ENCODE data around the gene AP3B2.

The AP3B2 gene

GRCh38 chr15:82677720-82678323, 31.9 kb downstream of the AP3B2 start:
- TF ChIP-seq CTCF (IDR thresholded peaks at IDR 0.05; ENCODE audit: insufficient read depth, low read length) (no peak), GABPA (IDR thresholded peaks at IDR 0.05; ENCODE audit: low read depth) (no peak), SPI1 (IDR thresholded peaks at IDR 0.05; ENCODE audit: borderline replicate concordance, low read depth) (no peak), POLR2AphosphoS5 (IDR thresholded peaks at IDR 0.05; ENCODE audit: low read depth) (no peak), REST (IDR thresholded peaks at IDR 0.05; ENCODE audit: insufficient replicate concordance, low read depth) (no peak)
- DNase-seq (ENCODE audit: low read depth in 1 of 2, low spot score in 1 of 2) = no peak
- H3K4me3 ChIP-seq (replicated peaks; ENCODE audit: insufficient read depth, low read length) = no peak overlapping the region
- peaks cover 10% of the 10 kb centered on the region for H3K27me3 ChIP-seq (ENCODE audit: insufficient read depth, poor library complexity, severe bottlenecking)
- no peak overlapping the region for H3K27ac ChIP-seq (replicated peaks)

- no peaks in the 10 kb centered on the region for H3K27me3 ChIP-seq (ENCODE audit: insufficient read depth, poor library complexity, severe bottlenecking)
- no peak overlapping the region for H3K4me3 ChIP-seq (replicated peaks; ENCODE audit: insufficient read depth, low read length)
- no peak for TF ChIP-seq POLR2AphosphoS5 (IDR thresholded peaks at IDR 0.05; ENCODE audit: low read depth)
- H3K27ac ChIP-seq (replicated peaks) = no peak overlapping the region
- DNase-seq (ENCODE audit: low read depth in 1 of 2, low spot score in 1 of 2) = no peak
Measured at GRCh38 chr15:82674873-82675272, 34.8 kb downstream of the AP3B2 start.

- H3K27ac ChIP-seq (replicated peaks) = no peak overlapping the region
- H3K4me3 ChIP-seq (replicated peaks; ENCODE audit: insufficient read depth, low read length) = no peak overlapping the region
- TF ChIP-seq REST (IDR thresholded peaks at IDR 0.05; ENCODE audit: insufficient replicate concordance, low read depth) = no peak
- TF ChIP-seq GABPA (IDR thresholded peaks at IDR 0.05; ENCODE audit: low read depth) = no peak
- H3K27me3 ChIP-seq (ENCODE audit: insufficient read depth, poor library complexity, severe bottlenecking) = no peaks in the 10 kb centered on the region
- DNase-seq (ENCODE audit: low read depth in 1 of 2, low spot score in 1 of 2) = no peak
Measured at GRCh38 chr15:82670699-82671098, 39.0 kb downstream of the AP3B2 start.

- TF ChIP-seq GABPA (IDR thresholded peaks at IDR 0.05; ENCODE audit: low read depth) (no peak), SPI1 (IDR thresholded peaks at IDR 0.05; ENCODE audit: borderline replicate concordance, low read depth) (no peak), CTCF (IDR thresholded peaks at IDR 0.05; ENCODE audit: insufficient read depth, low read length) (no peak), REST (IDR thresholded peaks at IDR 0.05; ENCODE audit: insufficient replicate concordance, low read depth) (no peak), POLR2AphosphoS5 (IDR thresholded peaks at IDR 0.05; ENCODE audit: low read depth) (no peak)
- DNase-seq (ENCODE audit: low read depth in 1 of 2, low spot score in 1 of 2) = no peak
- Histone ChIP-seq H3K4me3 (replicated peaks; ENCODE audit: insufficient read depth, low read length) (no peak overlapping the region), H3K27ac (replicated peaks) (no peak overlapping the region), H3K27me3 (ENCODE audit: insufficient read depth, poor library complexity, severe bottlenecking) (no peaks in the 10 kb centered on the region)
Measured at GRCh38 chr15:82666606-82667005, 43.1 kb downstream of the AP3B2 start.

Measured in HL-60 (cell line).